Neural progenitor cell (in vitro differentiated cells): ENCODE data around the gene RSRP1. TPM values are rescaled to one million over a fixed set of nuclear protein-coding genes. Genes with fewer than 3 reads are reported as not detected.
A peak's percentile ranks its signal among the peaks of the same experiment; 100 is the strongest.
"Not testable (repeated sequence)": the region's sequence is repeated elsewhere in the genome, so short reads cannot be mapped to it uniquely, and the experiment has no call there.

Source experiments
- DNase-seq: peaks from one replicate; pipeline ENCODE4 v3.0.0-alpha.2; 2016; ENCODE audit warnings: low spot score
- H2AFZ ChIP-seq: fragments of 200-600 bp; sonication (generic); replicated peaks from 2 replicates; pipeline ENCODE4 v1.6.1; 2016; ENCODE audit warnings: antibody characterized with exemption
- H3F3A ChIP-seq: fragments of 200-600 bp; sonication (generic); 2 replicates; pipeline ENCODE4 v1.6.1; 2016; ENCODE audit warnings: antibody characterized with exemption, low read depth
- H3K27ac ChIP-seq: fragments of 200-600 bp; sonication (generic); 2 replicates; pipeline ENCODE4 v1.5.1; 2016; ENCODE audit warnings: mild to moderate bottlenecking
- H3K27me3 ChIP-seq: fragments of 200-600 bp; sonication (generic); 2 replicates; pipeline ENCODE4 v1.6.1; 2016; ENCODE audit warnings: mild to moderate bottlenecking, moderate library complexity
- H3K36me3 ChIP-seq: fragments of 200-600 bp; sonication (generic); 2 replicates; pipeline ENCODE4 v1.5.1; 2016
- H3K4me1 ChIP-seq: fragments of 200-600 bp; sonication (generic); 2 replicates; pipeline ENCODE4 v1.6.1; 2016; ENCODE audit warnings: mixed run types
- H3K4me2 ChIP-seq: fragments of 200-600 bp; sonication (generic); 2 replicates; pipeline ENCODE4 v1.6.1; 2016
- H3K4me3 ChIP-seq: fragments of 200-600 bp; sonication (generic); 2 replicates; pipeline ENCODE4 v1.5.1; 2016
- H3K79me2 ChIP-seq: fragments of 200-600 bp; sonication (generic); 2 replicates; pipeline ENCODE4 v1.6.1; 2016; ENCODE audit warnings: low read depth
- H3K9ac ChIP-seq: fragments of 200-600 bp; sonication (generic); 2 replicates; pipeline ENCODE4 v1.6.1; 2016
- H3K9me3 ChIP-seq: fragments of 200-600 bp; sonication (generic); 2 replicates; pipeline ENCODE4 v1.5.1; 2016; ENCODE audit warnings: low read depth
- H4K20me1 ChIP-seq: fragments of 200-600 bp; sonication (generic); 2 replicates; pipeline ENCODE4 v1.6.1; 2016; ENCODE audit warnings: low read depth
- H3K27ac Mint-ChIP-seq: 3 replicates; pipeline ENCODE4 v1.8.0; 2021; ENCODE audit warnings: mixed read lengths
- H3K27me3 Mint-ChIP-seq: 2 replicates; pipeline ENCODE4 v1.8.0; 2022; ENCODE audit warnings: low read depth, mild to moderate bottlenecking, inconsistent platforms, moderate library complexity, mixed read lengths; ENCODE audit not compliant: insufficient read depth
- H3K36me3 Mint-ChIP-seq: 3 replicates; pipeline ENCODE4 v1.8.0; 2021; ENCODE audit warnings: mixed read lengths
- H3K4me1 Mint-ChIP-seq: 3 replicates; pipeline ENCODE4 v1.8.0; 2021; ENCODE audit warnings: mixed read lengths
- H3K4me3 Mint-ChIP-seq: 3 replicates; pipeline ENCODE4 v1.8.0; 2021; ENCODE audit warnings: mild to moderate bottlenecking, moderate library complexity, mixed read lengths
- H3K9me3 Mint-ChIP-seq: 3 replicates; pipeline ENCODE4 v1.8.0; 2020; ENCODE audit warnings: mixed read lengths
- total RNA-seq: library from RNA; depleted of rRNA; stranded (reverse); fragments of >200 nt; gene quantifications from 2 replicates; pipeline ENCODE4 v1.2.3, GENCODE V29; 2015; ENCODE audit warnings: low replicate concordance

Gene RSRP1
- total RNA-seq, 1 donor from 2014 or later, result 131 TPM

GRCh38 chr1:25268143-25268760 lies 21.0 kb upstream of the RSRP1 start:
- H3K9me3 ChIP-seq, H3K27ac ChIP-seq, H2AFZ ChIP-seq, H3K27ac Mint-ChIP-seq, H3F3A ChIP-seq, H3K4me1 Mint-ChIP-seq, H3K9ac ChIP-seq, H3K36me3 ChIP-seq, DNase-seq, H3K27me3 ChIP-seq, H3K27me3 Mint-ChIP-seq, H3K36me3 Mint-ChIP-seq, H3K4me1 ChIP-seq, H3K9me3 Mint-ChIP-seq, H3K79me2 ChIP-seq, H4K20me1 ChIP-seq: not testable (repeated sequence)
- peak overlapping the region; percentile 81 for H3K4me3 Mint-ChIP-seq
- peak overlapping the region; percentile 50 for H3K4me3 ChIP-seq
- H3K4me2 ChIP-seq, result peak overlapping the region; percentile 53

GRCh38 chr1:25267288-25268142 lies 20.3 kb upstream of the RSRP1 start:
- H3K4me2 ChIP-seq, result peak overlapping the region; percentile 58

GRCh38 chr1:25266554-25267287 lies 19.5 kb upstream of the RSRP1 start:
- not testable (repeated sequence) for DNase-seq

More at GRCh38 chr1:25267288-25268142, 20.3 kb upstream of the RSRP1 start:
- not testable (repeated sequence) for H3K27ac Mint-ChIP-seq, H3K36me3 ChIP-seq, H3K27me3 Mint-ChIP-seq, H3K9me3 Mint-ChIP-seq, H3K4me1 Mint-ChIP-seq, H3K27me3 ChIP-seq, H3K9ac ChIP-seq, H3K27ac ChIP-seq, H2AFZ ChIP-seq, H3F3A ChIP-seq, H4K20me1 ChIP-seq, H3K79me2 ChIP-seq, H3K4me1 ChIP-seq, H3K36me3 Mint-ChIP-seq, H3K9me3 ChIP-seq
- peak; percentile 51 for DNase-seq
- H3K4me3 Mint-ChIP-seq, result peak overlapping the region; percentile 81
- peak overlapping the region; percentile 50 for H3K4me3 ChIP-seq

GRCh38 chr1:25260336-25260735 lies 13.1 kb upstream of the RSRP1 start:
- not testable (repeated sequence) for DNase-seq, H3K79me2 ChIP-seq, H3K9me3 ChIP-seq, H3K27ac ChIP-seq, H3K27ac Mint-ChIP-seq, H3K4me1 ChIP-seq, H3K4me3 ChIP-seq, H3K27me3 ChIP-seq, H3K4me3 Mint-ChIP-seq, H3K4me2 ChIP-seq, H3K36me3 ChIP-seq, H3K9me3 Mint-ChIP-seq, H3K9ac ChIP-seq, H2AFZ ChIP-seq, H4K20me1 ChIP-seq, H3F3A ChIP-seq, H3K27me3 Mint-ChIP-seq
- Mint-ChIP-seq H3K36me3 (peaks cover 13% of the 10 kb centered on the region), H3K4me1 (peaks cover 11% of the 10 kb centered on the region)

More at GRCh38 chr1:25266554-25267287, 19.5 kb upstream of the RSRP1 start:
- not testable (repeated sequence) for H3K36me3 ChIP-seq, H3K9me3 Mint-ChIP-seq, H3K27me3 Mint-ChIP-seq, H3K9ac ChIP-seq, H2AFZ ChIP-seq, H3K27ac ChIP-seq, H3F3A ChIP-seq, H3K27ac Mint-ChIP-seq, H3K4me1 Mint-ChIP-seq, H4K20me1 ChIP-seq, H3K79me2 ChIP-seq, H3K9me3 ChIP-seq, H3K4me1 ChIP-seq, H3K27me3 ChIP-seq
- H3K4me2 ChIP-seq, result peak overlapping the region; percentile 75
- H3K36me3 Mint-ChIP-seq, result peaks cover 13% of the 10 kb centered on the region
- peak overlapping the region; percentile 50 for H3K4me3 ChIP-seq
- peak overlapping the region; percentile 91 for H3K4me3 Mint-ChIP-seq

- not testable (repeated sequence) for H3K4me3 ChIP-seq, H3K27me3 ChIP-seq, H3K9ac ChIP-seq, H3K79me2 ChIP-seq, H3K36me3 ChIP-seq, H3K9me3 Mint-ChIP-seq, H3K4me3 Mint-ChIP-seq, H3K4me1 ChIP-seq, H3K4me2 ChIP-seq, H3K27ac Mint-ChIP-seq, H2AFZ ChIP-seq, H4K20me1 ChIP-seq, H3F3A ChIP-seq, H3K27ac ChIP-seq, DNase-seq, H3K9me3 ChIP-seq, H3K27me3 Mint-ChIP-seq
- peaks cover 11% of the 10 kb centered on the region for H3K4me1 Mint-ChIP-seq
- H3K36me3 Mint-ChIP-seq, result peaks cover 13% of the 10 kb centered on the region
Measured at GRCh38 chr1:25259813-25260212, 12.6 kb upstream of the RSRP1 start.
